ENCODE data around the gene MSRB3. TPM values are rescaled to one million over a fixed set of nuclear protein-coding genes. Genes with fewer than 3 reads are reported as not detected.

The MSRB3 gene
- total and polyA plus RNA-seq, 2 of the 4 experiments (the other 2 are of a cell fraction): 31.7 to 35.7 TPM

- Histone ChIP-seq H3K27me3 (ENCODE audit: control insufficient read depth, insufficient read depth, low read length) (no peaks in the 10 kb centered on the region), H3K56ac (ENCODE audit: extremely low read depth, insufficient read depth, low read length) (no peak overlapping the region), H3K23ac (ENCODE audit: low read depth, low read length) (no peak overlapping the region), H3K4ac (ENCODE audit: low read depth, low read length) (no peak overlapping the region), H3K18ac (ENCODE audit: low read depth, low read length) (no peak overlapping the region), H2BK5ac (ENCODE audit: low read depth, low read length, poor library complexity, severe bottlenecking) (no peak overlapping the region), H2AK5ac (ENCODE audit: low read depth, low read length) (0 out of 2 replicates have a peak overlapping the region, but pooled peaks have one; percentile 60), H3K14ac (replicated peaks; ENCODE audit: low read depth, low read length) (no peak overlapping the region), H2BK15ac (ENCODE audit: low read depth, low read length) (no peak overlapping the region), H2BK120ac (ENCODE audit: low read depth, low read length) (no peak overlapping the region), H3K36me3 (ENCODE audit: control insufficient read depth, insufficient read depth, low read length) (peaks cover 7% of the 10 kb centered on the region), H3K27ac (ENCODE audit: insufficient read depth, low read length) (no peak overlapping the region), H3K9me1 (ENCODE audit: insufficient read depth, low read length) (0 out of 2 replicates have a peak, but pooled peaks cover 2% of the 10 kb centered on the region), H4K5ac (ENCODE audit: low read depth, low read length) (no peak overlapping the region), H3K4me2 (ENCODE audit: low read depth, low read length) (no peak overlapping the region), H4K91ac (ENCODE audit: insufficient read depth, low read depth, low read length) (no peak overlapping the region), H3K9me3 (ENCODE audit: control insufficient read depth, insufficient read depth, low read length) (peaks cover 9% of the 10 kb centered on the region), H4K20me1 (ENCODE audit: insufficient read depth, low read length) (no peaks in the 10 kb centered on the region), H3K9ac (ENCODE audit: low read depth, low read length) (no peak overlapping the region), H2AFZ (replicated peaks; ENCODE audit: low read length, poor library complexity) (no peak overlapping the region), H4K8ac (ENCODE audit: low read depth in 2 of 2, low read length in 2 of 2) (no peak overlapping the region), H3K4me1 (ENCODE audit: control insufficient read depth, insufficient read depth, low read length) (peaks cover 6% of the 10 kb centered on the region; the same call in 1 of the 2 replicates), H3K79me1 (ENCODE audit: low read depth in 1 of 2, low read length in 2 of 2) (peaks cover 21 to 30% of the 10 kb centered on the region in 2 experiments), H3K4me3 (ENCODE audit: insufficient read depth, low read depth, low read length) (no peak overlapping the region), H2BK20ac (ENCODE audit: low read depth, low read length) (no peak overlapping the region), H2AK9ac (replicated peaks; ENCODE audit: low read depth, low read length, poor library complexity) (no peak overlapping the region)
- no TSS peak for BruUV-seq (replicated peaks)
- ChIA-PET POLR2A (ENCODE audit: unreplicated experiment) (no interaction called here), CTCF (interaction anchor here (0.6 kb wide), 1 partner anchor 793 kb away, joined by 3 read pairs; no protein-coding TSS in a partner anchor)
- WGBS, 2 experiments (ENCODE audit: extremely low coverage in 2 of 2, insufficient read length in 1 of 2): 97% methylated on average over 9 of the region's 12 CpGs; no CpG with 5 or more reads in 1 of the 2 experiments
- in situ Hi-C loops (cut with MboI; ENCODE audit: low sequenced_read_pairs): no loop called here
- dilution Hi-C loops (cut with HindIII; ENCODE audit: low sequenced_read_pairs, unreplicated experiment): no loop called here
- DNase-seq (no peak), ATAC-seq (ENCODE audit: low read depth) (no peak)
- intact Hi-C loops (cut with micrococcal nuclease): no loop called here
- TF ChIP-seq USF2 (IDR thresholded peaks at IDR 0.05; ENCODE audit: low read depth, low read length) (no peak), FOS (IDR thresholded peaks at IDR 0.05; ENCODE audit: low read depth, low read length) (no peak), SMC3 (IDR thresholded peaks at IDR 0.05; ENCODE audit: low read depth, low read length) (no peak), POLR2A (IDR thresholded peaks at IDR 0.05; ENCODE audit: low read depth, low read length) (no peak), RAD21 (IDR thresholded peaks at IDR 0.05; ENCODE audit: low read length) (no peak), MAFK (IDR thresholded peaks at IDR 0.05; ENCODE audit: low read depth, low read length) (no peak), MXI1 (IDR thresholded peaks at IDR 0.05; ENCODE audit: borderline replicate concordance, low read depth, low read length) (no peak), BHLHE40 (IDR thresholded peaks at IDR 0.05; ENCODE audit: low read depth, low read length) (no peak), MAZ (IDR thresholded peaks at IDR 0.05; ENCODE audit: borderline replicate concordance, low read depth, low read length) (no peak), ELK1 (IDR thresholded peaks at IDR 0.05; ENCODE audit: borderline replicate concordance, low read depth, low read length) (no peak), CTCF (conservative IDR thresholded peaks at IDR 0.05; ENCODE audit: low read depth, low read length) (no peak), RFX5 (IDR thresholded peaks at IDR 0.05; ENCODE audit: low read depth, low read length) (no peak), NFE2L2 (IDR thresholded peaks at IDR 0.05; ENCODE audit: low read depth, low read length) (no peak), CHD1 (IDR thresholded peaks at IDR 0.05; ENCODE audit: low read depth, low read length) (no peak), RCOR1 (IDR thresholded peaks at IDR 0.05; ENCODE audit: insufficient replicate concordance, low read length) (no peak)
Measured at GRCh38 chr12:65419284-65420072, 141.0 kb downstream of the MSRB3 start.

Data from IMR-90 (cell line).